HL-60 (cell line): ENCODE results near the gene RPL12.

Source experiments
- POLR2AphosphoS5 ChIP-seq: IDR thresholded peaks from 2 replicates; pipeline ENCODE4 v1.6.1; 2012; ENCODE audit warnings: low read depth
- SPI1 ChIP-seq: IDR thresholded peaks from 2 replicates; pipeline ENCODE4 v1.6.1; 2012; ENCODE audit warnings: low read depth, mild to moderate bottlenecking, borderline replicate concordance
- TF ChIP-seq, protein P1 (sequence below): IDR thresholded peaks from one replicate; pipeline ENCODE4 v1.5.1; 2011; ENCODE audit warnings: low read length, control low read depth, inconsistent platforms; ENCODE audit not compliant: insufficient read depth

DNA sequence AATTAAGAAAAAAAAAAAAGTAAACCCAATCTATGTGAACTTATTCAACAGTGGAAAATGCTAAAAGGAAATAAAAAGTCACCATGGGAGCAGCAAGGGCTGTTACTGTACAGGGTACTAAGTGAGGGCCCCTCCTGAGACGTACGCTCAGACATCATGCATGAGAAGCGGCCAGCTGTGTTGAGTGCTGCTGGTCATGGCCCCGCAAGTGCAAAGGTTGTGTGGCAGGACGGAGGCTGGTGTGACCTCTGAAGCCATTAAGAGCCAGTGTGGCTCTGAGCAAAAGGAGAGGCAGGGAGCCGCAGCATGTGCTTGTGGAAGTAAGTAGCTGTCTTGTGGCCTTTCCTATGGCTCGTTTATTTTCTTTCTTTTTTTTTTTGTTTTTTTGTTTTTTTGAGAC is 30.1 kb downstream of the RPL12 start:
- TF ChIP-seq, protein P1, sequence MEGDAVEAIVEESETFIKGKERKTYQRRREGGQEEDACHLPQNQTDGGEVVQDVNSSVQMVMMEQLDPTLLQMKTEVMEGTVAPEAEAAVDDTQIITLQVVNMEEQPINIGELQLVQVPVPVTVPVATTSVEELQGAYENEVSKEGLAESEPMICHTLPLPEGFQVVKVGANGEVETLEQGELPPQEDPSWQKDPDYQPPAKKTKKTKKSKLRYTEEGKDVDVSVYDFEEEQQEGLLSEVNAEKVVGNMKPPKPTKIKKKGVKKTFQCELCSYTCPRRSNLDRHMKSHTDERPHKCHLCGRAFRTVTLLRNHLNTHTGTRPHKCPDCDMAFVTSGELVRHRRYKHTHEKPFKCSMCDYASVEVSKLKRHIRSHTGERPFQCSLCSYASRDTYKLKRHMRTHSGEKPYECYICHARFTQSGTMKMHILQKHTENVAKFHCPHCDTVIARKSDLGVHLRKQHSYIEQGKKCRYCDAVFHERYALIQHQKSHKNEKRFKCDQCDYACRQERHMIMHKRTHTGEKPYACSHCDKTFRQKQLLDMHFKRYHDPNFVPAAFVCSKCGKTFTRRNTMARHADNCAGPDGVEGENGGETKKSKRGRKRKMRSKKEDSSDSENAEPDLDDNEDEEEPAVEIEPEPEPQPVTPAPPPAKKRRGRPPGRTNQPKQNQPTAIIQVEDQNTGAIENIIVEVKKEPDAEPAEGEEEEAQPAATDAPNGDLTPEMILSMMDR = no peak
- TF ChIP-seq POLR2AphosphoS5 (no peak), SPI1 (no peak)
